H1 (cell line): ENCODE measurements around the gene RND2. TPM values are rescaled to one million over a fixed set of nuclear protein-coding genes. Genes with fewer than 3 reads are reported as not detected.

ENCODE experiments used
- BRCA1 ChIP-seq: IDR thresholded peaks from 2 replicates; pipeline ENCODE4 v1.6.1; 2012; ENCODE audit warnings: low read depth, low read length, improper control_type of control experiment
- polyA plus RNA-seq, 7 experiments: library from polyadenylated mRNA; depleted of rRNA in 3 of 7; stranded (reverse) in 5 of 7; unstranded in 2 of 7; fragments of >200 nt in 5 of 7; fragments of 200-250 nt in 2 of 7; gene quantifications; 1 replicate in 5 of 7; 2 replicates in 1 of 7; 4 replicates in 1 of 7; pipeline versions ENCODE4 v1.2.1 to v1.2.3, GENCODE V29; 2011 to 2013; ENCODE audit warnings: missing spikeins in 2 of 7, mixed read lengths in 2 of 7
- total RNA-seq: library from RNA; stranded (reverse); fragmentation: NEBNext Ultra II Directional; extraction: Animal tissue kit (Norgen Biotek cat#: 25700); gene quantifications from 2 replicates; pipeline ENCODE4 v1.2.1, GENCODE V29; 2021

RND2 gene
- total and polyA plus RNA-seq, 2 of the 8 experiments (the other 6 are each of a cell fraction or from before 2014, with no cell fraction given), result 51.3 to 61.4 TPM

- TF ChIP-seq BRCA1, result no peak
Observed at GRCh38 chr17:43013296-43013695, 11.7 kb upstream of the RND2 start (continued).
